NCI-H524 (cell line): ENCODE data around the gene RAD51B.

ENCODE experiments used
- DNase-seq, 2 experiments: peaks; one replicate each; lab custom pipeline; 2025; lab: John Stamatoyannopoulos, UW

Gene RAD51B

GRCh38 chr14:68669603-68670358 is 850.2 kb downstream of the RAD51B start:
- DNase-seq, result no peak

DNA sequence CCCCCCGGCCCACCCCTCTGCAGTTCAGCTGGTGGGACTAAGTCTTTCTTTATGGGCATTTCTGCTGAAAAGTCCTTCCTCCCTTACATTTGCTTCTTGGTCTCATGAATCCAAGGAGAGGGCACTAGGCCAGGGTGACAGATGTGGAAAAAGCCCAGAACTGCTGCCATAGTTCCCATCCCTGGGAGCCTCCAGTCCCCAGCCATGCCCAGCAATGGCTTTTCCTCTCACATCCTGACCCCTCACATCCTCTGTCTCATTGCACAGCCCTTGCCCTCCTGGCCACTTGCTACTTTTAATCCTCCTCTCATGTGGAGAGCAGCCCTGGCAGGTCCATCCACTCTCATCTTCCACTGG is 850.8 kb downstream of the RAD51B start:
- DNase-seq, result no peak

DNA sequence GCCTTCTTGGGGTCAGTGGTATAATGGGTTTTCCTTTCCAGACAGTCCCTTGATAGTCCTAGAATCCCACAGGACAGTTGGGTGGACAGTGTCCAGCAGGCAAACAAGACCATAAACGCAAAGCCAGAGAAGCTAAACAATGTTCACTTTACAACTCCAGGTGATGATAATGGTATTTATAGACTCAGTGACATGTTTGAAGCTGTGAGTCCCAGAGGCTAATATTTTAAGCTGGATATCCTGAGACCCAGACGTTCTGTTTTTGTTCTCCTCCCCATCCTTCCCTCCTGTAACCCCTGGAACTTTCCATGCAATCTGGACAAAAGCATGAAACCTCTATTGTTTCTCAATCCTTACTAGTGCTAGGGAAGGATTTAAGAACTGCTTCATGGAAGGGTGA is 852.3 kb downstream of the RAD51B start:
- DNase-seq, result no peak

- no peak for DNase-seq
Observed at GRCh38 chr14:68672609-68673285, 853.2 kb downstream of the RAD51B start.

DNA sequence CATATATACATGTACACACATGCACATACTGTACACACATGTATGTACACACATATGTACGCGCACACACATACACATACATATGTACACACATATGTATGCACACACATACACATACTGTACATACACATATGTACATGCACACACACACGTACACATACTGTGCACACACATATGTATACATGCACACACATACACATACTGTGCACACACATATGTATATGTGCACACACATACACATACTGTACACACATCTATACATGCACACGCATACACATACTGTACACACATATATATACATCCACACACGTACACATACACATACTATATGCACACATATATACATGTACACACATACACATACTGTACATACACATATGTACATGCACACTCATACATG is 853.9 kb downstream of the RAD51B start:
- no peak for DNase-seq

DNA sequence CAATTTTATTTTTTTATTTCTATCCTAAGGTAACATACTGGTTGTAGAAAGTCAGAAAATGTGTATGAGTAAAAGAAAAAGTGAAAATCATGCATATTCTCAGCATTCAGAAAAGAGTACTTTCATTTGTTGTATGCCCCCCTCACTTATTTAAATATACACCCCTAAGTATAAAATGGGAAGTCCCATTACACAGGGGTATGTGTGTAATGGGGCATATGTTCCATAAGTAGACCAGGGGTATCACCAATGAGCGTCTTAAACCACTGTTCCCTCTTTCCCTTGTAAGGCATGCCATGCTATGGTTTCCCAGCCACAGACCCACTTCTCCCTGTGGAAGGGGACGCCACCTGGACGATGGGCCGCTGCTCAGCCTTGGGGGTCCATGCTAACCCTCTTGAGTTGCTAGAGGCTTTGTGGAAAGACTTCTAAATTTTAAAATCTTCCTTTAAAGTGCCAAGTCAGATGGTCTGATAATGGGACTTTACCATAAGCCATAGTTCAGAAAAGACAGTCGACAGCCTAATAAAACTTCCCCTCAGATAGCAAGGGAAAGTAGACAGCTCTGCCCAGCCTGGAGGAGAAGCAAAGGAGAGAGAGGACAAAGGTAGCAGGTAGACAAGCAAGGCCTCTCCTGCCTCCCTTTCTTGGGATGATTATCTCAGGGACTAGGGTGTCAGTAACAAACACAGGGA is 855.1 kb downstream of the RAD51B start:
- no peak for DNase-seq

- no peak for DNase-seq
Observed at GRCh38 chr14:68675233-68675577, 855.6 kb downstream of the RAD51B start.

- no peak for DNase-seq
Observed at GRCh38 chr14:68676511-68676943, 856.9 kb downstream of the RAD51B start.

- DNase-seq, result no peak
Observed at GRCh38 chr14:68677476-68677875, 857.9 kb downstream of the RAD51B start.

DNA sequence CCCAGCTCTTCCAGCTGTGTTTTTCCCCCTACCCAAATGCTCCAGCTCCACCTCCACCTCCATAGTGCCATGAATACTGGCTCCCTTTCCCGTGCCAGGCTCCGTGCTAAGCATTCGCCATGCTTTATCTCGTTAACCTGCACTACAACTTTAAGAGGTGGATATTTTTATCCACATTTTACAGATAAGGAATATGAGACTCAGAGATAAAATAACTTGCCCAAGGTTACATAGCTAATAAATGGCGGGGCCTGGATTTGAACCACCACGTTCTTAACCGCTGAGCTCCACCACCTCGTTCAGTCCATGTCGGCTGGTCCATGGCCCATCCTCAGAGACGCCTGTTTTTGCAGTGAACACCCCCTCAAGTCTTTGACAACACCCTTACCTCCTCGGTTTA is 858.3 kb downstream of the RAD51B start:
- no peak for DNase-seq

- peak; percentile 49 to 82 for DNase-seq
Observed at GRCh38 chr14:68678471-68678870, 858.9 kb downstream of the RAD51B start.

DNA sequence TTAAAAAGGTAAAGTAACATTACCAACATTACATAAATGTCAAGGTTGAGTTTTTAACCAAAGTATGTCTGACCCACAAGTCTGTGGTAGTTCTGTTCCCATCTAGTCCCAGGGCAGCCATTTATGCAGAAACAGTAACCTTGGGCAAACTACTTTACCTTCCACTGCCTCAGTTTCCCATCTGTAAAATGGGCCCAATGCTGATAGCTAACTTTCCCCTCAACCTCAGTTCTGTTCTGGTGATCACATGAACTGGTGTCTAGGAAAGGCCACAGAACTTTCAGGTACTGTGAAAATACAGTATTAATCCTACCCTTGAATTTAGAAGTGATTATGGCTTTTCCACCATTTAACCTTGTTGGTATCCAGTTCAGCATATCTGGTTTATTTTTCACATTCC is 859.7 kb downstream of the RAD51B start:
- DNase-seq, result no peak

DNA sequence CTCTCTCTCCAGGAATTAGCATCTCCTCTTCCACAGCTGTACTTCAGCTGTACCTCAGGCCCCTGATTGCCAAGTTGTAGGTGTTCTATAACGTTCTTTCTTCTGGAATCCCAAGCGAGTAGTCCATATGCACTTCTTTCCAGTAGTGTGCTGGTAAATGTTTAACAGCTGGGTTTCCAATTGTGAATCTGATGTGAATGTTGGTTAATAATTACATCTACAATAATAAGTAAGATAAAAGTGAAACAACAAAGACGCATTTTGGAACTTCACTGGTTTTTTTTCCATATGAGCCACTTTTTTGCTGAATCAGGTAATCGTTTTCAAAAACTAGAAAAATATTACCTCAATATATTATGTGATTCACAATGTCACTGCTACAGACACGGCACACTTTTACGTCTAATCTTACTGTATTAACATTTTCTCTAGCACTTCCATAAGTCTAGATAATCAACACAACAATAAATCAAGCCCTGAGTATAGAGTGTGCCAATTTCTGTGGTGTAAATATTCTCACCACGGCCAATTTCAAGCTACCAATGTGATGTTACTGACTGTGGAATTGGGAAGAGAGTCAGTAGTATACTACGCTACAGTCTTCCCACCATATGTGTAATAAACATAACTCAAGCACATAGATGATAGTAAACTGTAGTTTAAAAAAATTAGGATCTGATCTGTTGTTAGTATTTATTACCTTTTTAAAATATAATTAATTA is 860.3 kb downstream of the RAD51B start:
- DNase-seq, result no peak

- no peak for DNase-seq
Observed at GRCh38 chr14:68680541-68681051, 861.0 kb downstream of the RAD51B start.

DNA sequence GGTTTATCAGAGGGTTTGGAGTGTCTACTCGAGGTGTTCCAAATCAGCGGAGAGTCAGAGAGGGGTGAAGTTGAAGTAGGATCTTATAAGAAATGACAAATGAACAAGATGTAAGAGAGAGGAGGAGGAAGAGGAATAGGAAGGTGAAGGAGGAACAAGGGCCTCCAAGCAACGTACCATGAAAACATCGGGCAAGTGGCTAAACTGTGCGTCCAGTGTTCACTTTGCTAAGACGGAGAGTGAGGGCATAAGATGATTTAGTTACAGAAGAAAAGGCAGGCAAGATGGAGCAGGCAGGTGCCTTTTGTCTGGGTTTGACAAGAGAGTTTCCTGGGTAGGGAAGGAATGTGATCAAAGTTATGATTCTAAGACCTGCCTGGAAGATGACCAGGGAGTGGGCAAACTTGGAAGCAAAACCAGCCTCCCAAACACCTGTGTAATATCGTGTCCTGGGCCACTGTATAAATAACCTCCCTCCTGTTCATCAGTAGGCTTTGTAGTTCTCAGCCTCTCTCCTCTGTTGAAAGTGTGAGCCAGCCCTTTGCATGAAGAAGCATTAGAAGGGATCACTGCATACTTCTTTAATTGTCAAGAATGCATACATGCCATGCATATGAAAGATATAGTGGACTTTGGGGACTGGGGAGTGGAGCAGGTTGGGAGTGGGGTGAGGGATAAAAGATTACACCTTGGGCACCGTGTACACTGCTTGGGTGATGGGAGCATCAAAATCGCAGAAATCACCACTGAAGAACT is 861.9 kb downstream of the RAD51B start:
- no peak for DNase-seq

DNA sequence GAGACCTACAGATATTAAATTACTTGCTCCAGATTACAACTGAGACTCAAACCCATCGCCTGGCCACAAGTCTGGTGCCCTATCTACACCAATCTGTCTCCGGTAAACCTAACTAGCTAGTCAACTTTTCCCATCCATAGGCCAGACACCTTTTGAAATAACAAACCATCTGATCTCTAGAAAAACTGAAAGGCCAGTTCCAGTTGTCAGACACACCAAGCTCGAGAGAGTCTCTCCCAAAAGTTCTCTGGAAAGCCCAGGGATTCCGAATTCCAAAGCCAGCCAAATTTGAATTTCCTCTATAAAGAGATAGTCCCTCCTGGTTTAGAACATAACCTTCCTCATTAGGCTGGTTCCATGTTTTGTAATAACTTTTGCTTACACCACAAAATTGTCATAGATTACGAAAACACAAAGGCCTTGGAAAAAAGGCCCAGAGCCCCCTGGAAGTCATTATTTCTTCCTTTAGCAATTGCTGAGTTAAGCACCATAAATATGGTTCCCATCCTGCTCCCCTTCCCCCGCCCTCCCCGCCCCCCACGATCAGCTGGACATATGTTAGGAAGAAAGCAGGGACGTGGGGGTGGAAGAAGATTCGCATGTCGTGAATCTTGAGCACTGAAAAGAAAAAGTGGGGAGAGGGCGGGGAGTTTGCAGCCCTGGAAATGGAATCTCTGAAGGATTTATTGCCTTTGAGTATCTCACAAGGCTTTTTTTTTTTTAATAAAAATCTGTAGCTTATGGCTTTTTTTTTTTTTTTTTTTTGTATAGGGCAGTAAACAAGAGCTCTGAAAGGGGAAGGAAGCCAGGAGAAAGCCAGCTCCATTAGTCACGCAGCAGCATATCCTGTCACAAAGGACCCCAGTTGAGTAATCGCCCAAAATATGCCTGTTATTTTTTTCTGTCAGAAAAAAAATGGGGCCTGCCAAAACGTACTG is 862.9 kb downstream of the RAD51B start:
- DNase-seq, result no peak

DNA sequence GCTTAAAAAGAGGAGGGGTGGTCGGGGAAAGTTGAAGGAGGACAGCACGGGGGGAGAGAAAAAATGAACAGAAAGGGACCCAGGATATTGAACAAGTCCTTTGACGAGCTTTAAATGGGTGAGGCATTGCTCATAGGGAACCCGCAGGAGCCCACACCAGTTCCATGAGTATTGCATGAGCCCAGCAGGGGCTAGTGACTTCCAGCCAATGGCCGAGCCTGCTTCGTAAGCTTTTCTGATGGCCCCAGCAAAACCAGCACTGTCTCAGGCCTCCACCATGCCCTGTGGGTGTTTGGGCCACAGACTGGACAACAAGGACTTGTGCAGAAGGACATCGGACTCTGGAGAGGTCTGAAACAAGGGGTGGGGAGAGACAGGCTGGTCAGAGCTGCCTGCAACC is 863.7 kb downstream of the RAD51B start:
- DNase-seq, result no peak

GRCh38 chr14:68684466-68685418 is 865.2 kb downstream of the RAD51B start:
- no peak for DNase-seq
